Measurements from ENCODE around the gene OOSP3. TPM values are rescaled to one million over a fixed set of nuclear protein-coding genes. Genes with fewer than 3 reads are reported as not detected.

Gene OOSP3, protein sequence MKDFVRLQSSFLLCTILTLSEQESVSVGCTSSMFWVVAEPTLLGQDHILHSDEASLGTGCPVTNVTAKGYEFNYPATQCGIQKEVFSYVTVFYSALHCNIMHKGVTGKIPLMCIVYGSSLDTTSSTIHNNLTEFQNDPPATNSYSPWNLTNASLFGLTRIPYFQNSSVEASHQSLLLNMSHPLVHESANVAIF
- not detected for total RNA-seq
- not detected for polyA plus RNA-seq
- long read RNA-seq, donor 1: 0 reads
- long read RNA-seq, donor 2: 0 reads
- long read RNA-seq, donor 3: 0 reads

DNA sequence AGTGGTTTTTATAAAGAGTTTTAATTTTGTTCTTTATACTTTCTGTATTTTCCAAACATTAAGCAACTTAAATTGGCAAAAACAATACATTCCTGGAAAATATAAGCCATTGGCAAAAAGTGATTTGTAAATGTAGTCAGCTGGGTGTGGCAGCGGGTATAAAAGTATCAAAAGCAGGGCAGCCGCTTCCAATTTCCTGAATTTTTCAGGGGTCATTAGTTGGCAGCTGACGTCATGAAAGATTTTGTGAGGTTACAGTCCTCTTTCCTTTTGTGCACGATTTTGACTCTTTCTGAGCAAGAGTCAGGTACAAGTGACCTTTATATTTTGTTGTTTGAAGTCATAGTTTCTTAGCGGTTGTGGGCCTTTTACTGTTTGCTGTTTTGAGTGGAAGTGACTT is at the start of gene OOSP3:
TSS of gene OOSP3 (plus strand) at position 208 of the 400 bp plus-strand sequence. CDS start at position 235, 27 bp downstream.
- intact Hi-C loops (cut with DNase I): no loop called here
- Histone ChIP-seq H3K27ac (no peak within 1 kb of the TSS), H3K36me3 (no peaks in the 10 kb centered on the region), H3K4me3 (no peak within 1 kb of the TSS), H3K9me3 (no peaks in the 10 kb centered on the region), H3K4me1 (ENCODE audit: insufficient read depth) (no peaks in the 10 kb centered on the region), H3K27me3 (no peaks in the 10 kb centered on the region)
- no peak for DNase-seq
- TF ChIP-seq EP300 (IDR thresholded peaks at IDR 0.05) (no peak), POLR2A (IDR thresholded peaks at IDR 0.05) (no peak)
- TF ChIP-seq, protein P1, sequence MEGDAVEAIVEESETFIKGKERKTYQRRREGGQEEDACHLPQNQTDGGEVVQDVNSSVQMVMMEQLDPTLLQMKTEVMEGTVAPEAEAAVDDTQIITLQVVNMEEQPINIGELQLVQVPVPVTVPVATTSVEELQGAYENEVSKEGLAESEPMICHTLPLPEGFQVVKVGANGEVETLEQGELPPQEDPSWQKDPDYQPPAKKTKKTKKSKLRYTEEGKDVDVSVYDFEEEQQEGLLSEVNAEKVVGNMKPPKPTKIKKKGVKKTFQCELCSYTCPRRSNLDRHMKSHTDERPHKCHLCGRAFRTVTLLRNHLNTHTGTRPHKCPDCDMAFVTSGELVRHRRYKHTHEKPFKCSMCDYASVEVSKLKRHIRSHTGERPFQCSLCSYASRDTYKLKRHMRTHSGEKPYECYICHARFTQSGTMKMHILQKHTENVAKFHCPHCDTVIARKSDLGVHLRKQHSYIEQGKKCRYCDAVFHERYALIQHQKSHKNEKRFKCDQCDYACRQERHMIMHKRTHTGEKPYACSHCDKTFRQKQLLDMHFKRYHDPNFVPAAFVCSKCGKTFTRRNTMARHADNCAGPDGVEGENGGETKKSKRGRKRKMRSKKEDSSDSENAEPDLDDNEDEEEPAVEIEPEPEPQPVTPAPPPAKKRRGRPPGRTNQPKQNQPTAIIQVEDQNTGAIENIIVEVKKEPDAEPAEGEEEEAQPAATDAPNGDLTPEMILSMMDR (IDR thresholded peaks at IDR 0.05): no peak
- 57 to 65% (median 62%) methylated on average over 5 of the region's 5 CpGs for WGBS, 3 donors

DNA sequence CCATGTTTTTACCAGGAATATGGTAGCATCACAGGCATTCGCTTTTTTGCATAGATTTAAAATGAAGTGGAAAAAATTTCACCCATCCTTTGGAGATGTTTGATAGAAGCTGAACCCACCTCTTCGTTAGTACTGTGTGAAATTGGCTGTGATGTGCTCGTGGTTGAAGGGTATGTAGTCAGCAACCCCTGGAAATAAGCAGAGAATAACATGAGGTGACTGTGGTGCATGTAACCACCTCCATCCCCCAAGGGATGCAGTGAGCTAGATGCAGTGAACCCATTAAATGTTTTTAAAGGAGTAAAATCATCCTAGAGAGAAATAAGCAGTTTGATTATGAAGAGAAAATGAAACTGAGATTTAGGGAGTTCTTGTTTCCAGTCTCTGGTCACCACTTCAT is 49.2 kb upstream of the OOSP3 start:
- no peak for TF ChIP-seq EP300 (IDR thresholded peaks at IDR 0.05)
- TF ChIP-seq POLR2A (IDR thresholded peaks at IDR 0.05): no peak
- TF ChIP-seq, protein P1 (IDR thresholded peaks at IDR 0.05): no peak
- intact Hi-C loops (cut with DNase I): no loop called here

DNA sequence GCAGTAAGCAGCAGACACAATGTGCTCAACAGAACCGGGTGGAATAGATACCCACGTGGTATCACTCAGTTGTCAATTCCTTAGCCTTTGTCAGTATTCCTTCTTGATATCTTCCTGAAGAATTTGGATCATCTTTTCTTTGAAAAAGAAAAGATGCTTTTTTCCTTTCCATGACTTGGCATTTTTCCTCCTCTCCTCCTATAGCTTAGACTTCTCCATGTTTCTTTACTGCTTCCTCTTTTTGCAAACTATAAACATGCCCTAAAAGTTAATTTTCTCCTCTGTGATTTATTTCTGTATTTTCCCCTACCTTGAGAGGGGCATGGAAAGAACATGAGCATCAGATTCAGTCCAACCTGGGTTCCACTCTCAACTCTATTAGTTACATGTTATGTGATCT is 45.0 kb upstream of the OOSP3 start:
- TF ChIP-seq, protein P1 (IDR thresholded peaks at IDR 0.05): no peak
- no peak for TF ChIP-seq EP300 (IDR thresholded peaks at IDR 0.05)
- TF ChIP-seq POLR2A (IDR thresholded peaks at IDR 0.05): no peak
- Histone ChIP-seq H3K27me3 (no peaks in the 10 kb centered on the region), H3K4me1 (ENCODE audit: insufficient read depth) (no peaks in the 10 kb centered on the region), H3K36me3 (no peaks in the 10 kb centered on the region), H3K27ac (no peak overlapping the region), H3K9me3 (no peaks in the 10 kb centered on the region), H3K4me3 (no peak overlapping the region)
- 80 to 86% (median 82%) methylated on average over 2 of the region's 2 CpGs for WGBS, 3 donors
- DNase-seq: no peak
- intact Hi-C loops (cut with DNase I): no loop called here

More for the DNA sequence above, 49.2 kb upstream of the OOSP3 start:
- H3K27ac ChIP-seq: no peak overlapping the region
- WGBS, 3 donors: 89 to 94% (median 90%) methylated on average over 3 of the region's 3 CpGs
- H3K36me3 ChIP-seq: no peaks in the 10 kb centered on the region
- DNase-seq: no peak
- H3K9me3 ChIP-seq: no peaks in the 10 kb centered on the region
- H3K4me3 ChIP-seq: no peak overlapping the region
- H3K4me1 ChIP-seq (ENCODE audit: insufficient read depth): no peaks in the 10 kb centered on the region
- H3K27me3 ChIP-seq: no peaks in the 10 kb centered on the region

DNA sequence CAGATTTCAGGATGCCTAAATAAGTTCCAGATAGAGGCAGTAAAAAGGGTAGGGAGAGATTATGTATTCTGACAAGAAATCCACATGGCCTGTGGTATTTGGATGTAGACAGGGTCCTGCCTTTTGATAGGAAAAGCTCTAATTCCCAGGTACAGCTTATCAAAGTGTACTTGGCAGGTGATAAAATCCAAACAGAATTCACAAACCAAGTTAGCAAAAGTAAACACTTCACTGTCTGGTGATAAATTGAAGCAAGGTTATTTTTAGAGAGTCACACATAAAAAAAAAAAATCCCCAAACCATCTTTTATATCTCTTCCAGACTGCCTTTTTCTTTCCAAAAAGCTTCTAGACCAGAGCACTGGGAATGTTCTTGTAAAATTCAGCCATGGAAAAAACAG is 39.0 kb upstream of the OOSP3 start:
- Histone ChIP-seq H3K9me3 (no peaks in the 10 kb centered on the region), H3K4me3 (no peak overlapping the region), H3K4me1 (ENCODE audit: insufficient read depth) (no peaks in the 10 kb centered on the region), H3K36me3 (no peaks in the 10 kb centered on the region), H3K27ac (no peak overlapping the region), H3K27me3 (no peaks in the 10 kb centered on the region)
- no peak for TF ChIP-seq EP300 (IDR thresholded peaks at IDR 0.05)
- TF ChIP-seq, protein P1 (IDR thresholded peaks at IDR 0.05): no peak
- no peak for TF ChIP-seq POLR2A (IDR thresholded peaks at IDR 0.05)
- intact Hi-C loops (cut with DNase I): loop anchor here in 1 of 4 donors (10.0 kb wide), 1 partner anchor 1185 kb away; no protein-coding TSS in a partner anchor
- DNase-seq: no peak

Data from ovary (tissue), 10 donors.